GM19467 (cell line): ENCODE results near the gene CPT1B.
"Not testable (repeated sequence)": the region's sequence is repeated elsewhere in the genome, so short reads cannot be mapped to it uniquely, and the experiment has no call there.

ENCODE experiments used
- ATAC-seq: cut with Tn5 transposase; IDR thresholded peaks from one replicate; pipeline ENCODE4 v1.9.1; 2021; ENCODE audit warnings: mild to moderate bottlenecking, moderate library complexity; ENCODE audit not compliant: unreplicated experiment

Gene CPT1B

GRCh38 chr22:50610041-50610451 is 31.8 kb upstream of the CPT1B start:
- ATAC-seq = no peak

- ATAC-seq = no peak
Measured at GRCh38 chr22:50609599-50609998, 31.4 kb upstream of the CPT1B start.

GRCh38 chr22:50608996-50609395 is 30.8 kb upstream of the CPT1B start:
- ATAC-seq = no peak

GRCh38 chr22:50608058-50608840 is 30.0 kb upstream of the CPT1B start:
- ATAC-seq = not testable (repeated sequence)

- ATAC-seq = no peak
Measured at GRCh38 chr22:50607659-50608020, 29.4 kb upstream of the CPT1B start.

- no peak for ATAC-seq
Measured at GRCh38 chr22:50606946-50607658, 28.9 kb upstream of the CPT1B start.

GRCh38 chr22:50606165-50606945 is 28.1 kb upstream of the CPT1B start:
- no peak for ATAC-seq

GRCh38 chr22:50605613-50606074 is 27.4 kb upstream of the CPT1B start:
- ATAC-seq = no peak

GRCh38 chr22:50605002-50605612 is 26.9 kb upstream of the CPT1B start:
- ATAC-seq = no peak

GRCh38 chr22:50604256-50605001 is 26.2 kb upstream of the CPT1B start:
- ATAC-seq = no peak

- no peak for ATAC-seq
Measured at GRCh38 chr22:50603511-50604255, 25.5 kb upstream of the CPT1B start.

GRCh38 chr22:50602338-50602700 is 24.1 kb upstream of the CPT1B start:
- no peak for ATAC-seq

GRCh38 chr22:50601669-50602337 is 23.6 kb upstream of the CPT1B start:
- ATAC-seq = no peak

GRCh38 chr22:50600967-50601668 is 22.9 kb upstream of the CPT1B start:
- no peak for ATAC-seq

GRCh38 chr22:50600538-50600937 is 22.3 kb upstream of the CPT1B start, which contains the start of gene MAPK8IP2:
TSS of gene MAPK8IP2 (plus strand) at chr22:50600793. CDS start at chr22:50600819, 26 bp downstream.
- no peak for ATAC-seq

- ATAC-seq = no peak
Measured at GRCh38 chr22:50599816-50600455, 21.7 kb upstream of the CPT1B start.

- no peak for ATAC-seq
Measured at GRCh38 chr22:50597097-50597496, 18.9 kb upstream of the CPT1B start.

- no peak for ATAC-seq
Measured at GRCh38 chr22:50595189-50595588, 17.0 kb upstream of the CPT1B start.
